Astrocyte (in vitro differentiated cells and primary cell): ENCODE data around the gene IBTK. TPM values are rescaled to one million over a fixed set of nuclear protein-coding genes. Genes with fewer than 3 reads are reported as not detected.

ENCODE experiments used
- DNase-seq: peaks from one replicate; pipeline ENCODE4 v3.0.0-alpha.2; 2010; ENCODE audit warnings: low read depth
- FAIRE-seq: peaks from 2 replicates; lab custom pipeline; 2011; peaks lifted over from hg19 to GRCh38; lab: Jason Lieb, UNC
- H2AFZ ChIP-seq: 2 replicates; pipeline ENCODE4 v1.6.0; 2012; ENCODE audit warnings: low read depth, low read length, inconsistent platforms
- H3K27ac ChIP-seq: 2 replicates; pipeline ENCODE4 v1.5.1; 2011; ENCODE audit warnings: low read depth, low read length, inconsistent platforms
- H3K27me3 ChIP-seq: 2 replicates; pipeline ENCODE4 v1.6.0; 2011; ENCODE audit warnings: low read length, inconsistent platforms; ENCODE audit not compliant: insufficient read depth
- H3K36me3 ChIP-seq: 2 replicates; pipeline ENCODE4 v1.5.1; 2011; ENCODE audit warnings: low read length, inconsistent platforms; ENCODE audit not compliant: insufficient read depth
- H3K4me1 ChIP-seq: 2 replicates; pipeline ENCODE4 v1.5.1; 2011; ENCODE audit warnings: low read length, inconsistent platforms; ENCODE audit not compliant: insufficient read depth
- H3K4me2 ChIP-seq: 2 replicates; pipeline ENCODE4 v1.6.0; 2012; ENCODE audit warnings: low read length, inconsistent platforms
- H3K4me3 ChIP-seq: 2 replicates; pipeline ENCODE4 v1.5.1; 2011; ENCODE audit warnings: low read depth, mild to moderate bottlenecking, low read length, inconsistent platforms; ENCODE audit not compliant: insufficient read depth
- H3K79me2 ChIP-seq: 2 replicates; pipeline ENCODE4 v1.6.0; 2012; ENCODE audit warnings: mild to moderate bottlenecking, low read length, inconsistent platforms; ENCODE audit not compliant: insufficient read depth
- H3K9ac ChIP-seq: 2 replicates; pipeline ENCODE4 v1.6.0; 2012; ENCODE audit warnings: mild to moderate bottlenecking, low read length, inconsistent platforms
- H3K9me3 ChIP-seq: 2 replicates; pipeline ENCODE4 v1.5.1; 2012; ENCODE audit warnings: low read depth, mild to moderate bottlenecking, low read length, inconsistent platforms; ENCODE audit not compliant: insufficient read depth
- H4K20me1 ChIP-seq: 2 replicates; pipeline ENCODE4 v1.6.0; 2012; ENCODE audit warnings: low read length, inconsistent platforms; ENCODE audit not compliant: insufficient read depth
- H3K27ac Mint-ChIP-seq: one replicate; pipeline ENCODE4 v1.8.0; 2021; ENCODE audit warnings: mild to moderate bottlenecking, mixed read lengths; ENCODE audit not compliant: unreplicated experiment
- H3K27me3 Mint-ChIP-seq: one replicate; pipeline ENCODE4 v1.8.0; 2021; ENCODE audit warnings: low read depth, mixed read lengths; ENCODE audit not compliant: unreplicated experiment
- H3K36me3 Mint-ChIP-seq: one replicate; pipeline ENCODE4 v1.8.0; 2021; ENCODE audit warnings: low read depth, mixed read lengths; ENCODE audit not compliant: unreplicated experiment
- H3K4me1 Mint-ChIP-seq: one replicate; pipeline ENCODE4 v1.8.0; 2021; ENCODE audit warnings: low read depth, mixed read lengths; ENCODE audit not compliant: unreplicated experiment
- H3K4me3 Mint-ChIP-seq: one replicate; pipeline ENCODE4 v1.8.0; 2021; ENCODE audit warnings: mild to moderate bottlenecking, moderate library complexity, mixed read lengths; ENCODE audit not compliant: unreplicated experiment
- H3K9me3 Mint-ChIP-seq: one replicate; pipeline ENCODE4 v1.8.0; 2021; ENCODE audit warnings: mild to moderate bottlenecking, mixed read lengths; ENCODE audit not compliant: unreplicated experiment
- CTCF ChIP-seq: IDR thresholded peaks from 2 replicates; pipeline ENCODE4 v1.5.1; 2011; ENCODE audit warnings: low read depth, mild to moderate bottlenecking, inconsistent platforms, low read length, moderate library complexity; ENCODE audit not compliant: insufficient read depth
- EZH2 ChIP-seq: IDR thresholded peaks from 2 replicates; pipeline ENCODE4 v1.6.1; 2012; ENCODE audit warnings: mild to moderate bottlenecking, low read length, inconsistent platforms; ENCODE audit not compliant: insufficient read depth
- total RNA-seq: library from RNA; stranded (reverse); gene quantifications from 2 replicates; pipeline ENCODE4 v1.2.1, GENCODE V29; 2021

Gene IBTK
- total RNA-seq, 1 donor from 2014 or later, result 42.7 TPM

DNA sequence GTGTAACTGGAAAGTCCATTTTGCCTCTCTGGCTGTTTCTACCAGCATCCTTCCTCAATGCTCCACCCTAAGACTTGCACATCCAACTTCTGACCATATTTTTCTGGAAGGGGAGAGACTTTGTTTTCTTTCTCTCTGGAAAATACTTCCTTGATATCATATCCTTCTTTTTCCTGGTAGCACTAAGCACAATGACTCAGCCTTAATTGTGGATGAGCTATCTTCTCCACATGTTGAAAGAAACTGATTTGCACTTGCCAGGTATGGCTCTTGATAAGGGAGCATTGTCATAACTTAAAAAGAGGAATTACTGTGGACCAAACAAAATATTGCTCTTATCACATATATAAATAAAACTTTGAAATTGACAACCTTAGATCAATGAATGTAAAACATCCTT is 30.1 kb upstream of the IBTK start:
- peaks cover 2% of the 10 kb centered on the region for H3K4me1 Mint-ChIP-seq
- no peak overlapping the region for H2AFZ ChIP-seq
- H3K27me3 ChIP-seq, result no peaks in the 10 kb centered on the region
- FAIRE-seq, result no peak
- H3K9ac ChIP-seq, result no peak overlapping the region
- H3K79me2 ChIP-seq, result no peaks in the 10 kb centered on the region
- no peaks in the 10 kb centered on the region for H4K20me1 ChIP-seq
- H3K27ac Mint-ChIP-seq, result no peak overlapping the region
- no peaks in the 10 kb centered on the region for H3K4me1 ChIP-seq
- no peaks in the 10 kb centered on the region for H3K9me3 ChIP-seq
- no peak for TF ChIP-seq EZH2
- no peak for TF ChIP-seq CTCF
- no peak overlapping the region for H3K4me3 ChIP-seq
- no peaks in the 10 kb centered on the region for H3K36me3 Mint-ChIP-seq
- H3K27me3 Mint-ChIP-seq, result no peaks in the 10 kb centered on the region
- DNase-seq, result no peak
- no peak overlapping the region for H3K4me2 ChIP-seq
- no peak overlapping the region for H3K4me3 Mint-ChIP-seq
- no peak overlapping the region for H3K27ac ChIP-seq
- no peaks in the 10 kb centered on the region for H3K36me3 ChIP-seq
- H3K9me3 Mint-ChIP-seq, result no peaks in the 10 kb centered on the region

DNA sequence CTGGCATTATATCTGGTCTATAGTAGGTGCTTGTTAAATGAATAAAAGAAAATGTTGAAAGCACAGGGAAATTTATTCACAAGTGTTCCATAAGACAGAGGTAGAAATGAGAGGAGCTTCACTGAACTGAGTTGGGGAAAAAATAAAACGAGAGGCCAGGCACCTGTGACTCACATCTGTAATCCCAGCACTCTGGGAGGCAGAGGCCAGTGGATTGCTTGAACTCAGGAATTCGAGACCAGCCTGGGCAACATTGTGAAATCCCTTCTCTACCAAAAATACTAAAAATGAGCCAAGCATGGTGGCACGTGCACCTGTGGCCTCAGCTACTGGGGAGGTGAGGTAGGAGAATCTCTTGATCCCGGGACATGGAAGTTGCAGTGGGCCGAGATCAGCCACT is 28.1 kb upstream of the IBTK start:
- no peaks in the 10 kb centered on the region for H4K20me1 ChIP-seq
- Mint-ChIP-seq H3K27me3 (no peaks in the 10 kb centered on the region), H3K4me3 (no peak overlapping the region), H3K27ac (no peak overlapping the region), H3K4me1 (peaks cover 2% of the 10 kb centered on the region), H3K36me3 (no peaks in the 10 kb centered on the region), H3K9me3 (no peaks in the 10 kb centered on the region)
- peaks cover 4% of the 10 kb centered on the region for H3K27me3 ChIP-seq
- H3K4me1 ChIP-seq, result no peaks in the 10 kb centered on the region
- H2AFZ ChIP-seq, result no peak overlapping the region
- FAIRE-seq, result no peak
- H3K36me3 ChIP-seq, result no peaks in the 10 kb centered on the region
- no peak overlapping the region for H3K4me3 ChIP-seq
- no peak overlapping the region for H3K27ac ChIP-seq
- DNase-seq, result no peak
- TF ChIP-seq EZH2 (no peak), CTCF (no peak)
- no peaks in the 10 kb centered on the region for H3K79me2 ChIP-seq
- no peak overlapping the region for H3K4me2 ChIP-seq
- no peak overlapping the region for H3K9ac ChIP-seq
- H3K9me3 ChIP-seq, result no peaks in the 10 kb centered on the region

DNA sequence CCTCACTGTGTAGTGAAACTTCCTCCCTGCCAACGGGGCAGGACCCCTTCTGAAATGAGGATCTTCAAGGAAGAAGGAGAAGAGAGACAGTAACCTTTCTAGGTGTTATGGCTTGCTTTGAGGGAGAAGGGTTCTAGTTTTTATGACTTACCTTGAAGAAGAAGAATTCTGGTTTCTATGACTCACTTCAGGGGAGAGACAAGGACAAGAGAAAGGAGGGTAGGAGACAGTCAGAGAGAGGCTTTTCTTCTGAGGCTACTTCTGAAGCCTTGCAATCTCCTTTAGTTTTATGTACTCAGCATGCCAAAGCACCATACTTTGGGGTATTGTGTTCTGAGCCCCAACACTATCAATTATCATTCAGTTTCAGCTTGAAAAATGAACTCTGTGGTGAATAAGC is 25.8 kb upstream of the IBTK start:
- Mint-ChIP-seq H3K4me3 (no peak overlapping the region), H3K27ac (no peak overlapping the region), H3K36me3 (no peaks in the 10 kb centered on the region), H3K27me3 (no peaks in the 10 kb centered on the region), H3K9me3 (no peaks in the 10 kb centered on the region), H3K4me1 (peaks cover 2% of the 10 kb centered on the region)
- no peaks in the 10 kb centered on the region for H3K9me3 ChIP-seq
- FAIRE-seq, result no peak
- H3K27me3 ChIP-seq, result peaks cover 8% of the 10 kb centered on the region
- no peaks in the 10 kb centered on the region for H3K79me2 ChIP-seq
- no peak overlapping the region for H3K4me3 ChIP-seq
- H2AFZ ChIP-seq, result no peak overlapping the region
- no peaks in the 10 kb centered on the region for H3K36me3 ChIP-seq
- H3K4me1 ChIP-seq, result no peaks in the 10 kb centered on the region
- TF ChIP-seq EZH2, result no peak
- no peak for TF ChIP-seq CTCF
- H3K9ac ChIP-seq, result no peak overlapping the region
- H4K20me1 ChIP-seq, result no peaks in the 10 kb centered on the region
- no peak for DNase-seq
- H3K4me2 ChIP-seq, result no peak overlapping the region
- H3K27ac ChIP-seq, result no peak overlapping the region
